Mucosa of stomach (tissue), 1 donor: ENCODE measurements around the gene KRT37.
"Not testable (repeated sequence)": the region's sequence is repeated elsewhere in the genome, so short reads cannot be mapped to it uniquely, and the experiment has no call there.

ENCODE experiments used
- H3K27me3 ChIP-seq: one replicate; pipeline ENCODE4 v1.7.0; 2013; ENCODE audit warnings: mild to moderate bottlenecking, low read length; ENCODE audit not compliant: control insufficient read depth, insufficient read depth
- H3K36me3 ChIP-seq: one replicate; pipeline ENCODE4 v1.7.0; 2013; ENCODE audit warnings: low read length; ENCODE audit not compliant: control insufficient read depth, insufficient read depth
- H3K4me1 ChIP-seq: one replicate; pipeline ENCODE4 v1.7.0; 2013; ENCODE audit warnings: mild to moderate bottlenecking, low read length; ENCODE audit not compliant: control insufficient read depth, insufficient read depth
- H3K4me3 ChIP-seq: one replicate; pipeline ENCODE4 v1.7.0; 2013; ENCODE audit warnings: low read length
- H3K9ac ChIP-seq: one replicate; pipeline ENCODE4 v1.7.0; 2013; ENCODE audit warnings: mild to moderate bottlenecking, low read length, moderate library complexity
- H3K9me3 ChIP-seq: one replicate; pipeline ENCODE4 v1.7.0; 2013; ENCODE audit warnings: mild to moderate bottlenecking, low read length, moderate library complexity; ENCODE audit not compliant: control insufficient read depth
- donor health status: Pancreatic carcinoma.

Gene KRT37

DNA sequence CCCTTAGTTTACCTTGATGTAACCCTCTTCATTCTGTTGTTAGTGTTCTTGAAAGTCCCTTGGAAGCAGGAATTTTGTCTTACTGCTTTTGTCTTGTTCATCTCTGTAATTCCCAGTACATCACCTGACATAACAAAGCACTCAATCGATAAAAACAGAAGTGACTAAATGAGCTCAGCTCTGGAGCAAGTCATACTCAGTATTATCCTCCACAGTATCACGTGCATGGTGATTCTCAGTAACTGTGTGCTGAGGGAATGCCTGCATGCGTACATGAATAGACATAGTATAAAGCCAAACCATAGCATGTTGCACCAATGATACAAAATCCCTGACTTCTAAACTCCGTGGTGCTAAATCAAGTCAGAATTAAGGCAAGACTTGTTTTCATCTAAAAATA is 9.2 kb upstream of the KRT37 start:
- no peaks in the 10 kb centered on the region for H3K4me1 ChIP-seq
- H3K9me3 ChIP-seq = no peaks in the 10 kb centered on the region
- no peaks in the 10 kb centered on the region for H3K27me3 ChIP-seq
- no peaks in the 10 kb centered on the region for H3K36me3 ChIP-seq
- no peak overlapping the region for H3K9ac ChIP-seq
- no peak overlapping the region for H3K4me3 ChIP-seq

DNA sequence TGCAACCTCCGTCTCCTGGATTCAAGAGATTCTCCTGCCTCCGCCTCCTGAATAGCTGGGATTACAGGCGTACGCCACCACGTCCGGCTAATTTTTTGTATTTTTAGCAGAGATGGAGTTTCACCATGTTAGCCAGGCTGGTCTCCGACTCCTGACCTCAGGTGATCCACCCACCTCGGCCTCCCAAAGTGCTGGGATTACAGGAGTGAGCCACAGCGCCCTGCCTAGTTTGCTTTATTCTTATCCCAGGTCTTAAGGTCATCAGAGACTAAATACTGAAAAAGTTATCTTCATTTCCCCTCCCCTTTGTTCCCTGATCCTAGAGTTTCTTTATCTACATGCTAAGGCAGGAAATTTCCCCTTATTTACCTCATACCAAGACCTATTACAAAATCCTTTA is 6.0 kb upstream of the KRT37 start:
- not testable (repeated sequence) for H3K27me3 ChIP-seq, H3K36me3 ChIP-seq, H3K9ac ChIP-seq, H3K4me1 ChIP-seq, H3K9me3 ChIP-seq, H3K4me3 ChIP-seq

DNA sequence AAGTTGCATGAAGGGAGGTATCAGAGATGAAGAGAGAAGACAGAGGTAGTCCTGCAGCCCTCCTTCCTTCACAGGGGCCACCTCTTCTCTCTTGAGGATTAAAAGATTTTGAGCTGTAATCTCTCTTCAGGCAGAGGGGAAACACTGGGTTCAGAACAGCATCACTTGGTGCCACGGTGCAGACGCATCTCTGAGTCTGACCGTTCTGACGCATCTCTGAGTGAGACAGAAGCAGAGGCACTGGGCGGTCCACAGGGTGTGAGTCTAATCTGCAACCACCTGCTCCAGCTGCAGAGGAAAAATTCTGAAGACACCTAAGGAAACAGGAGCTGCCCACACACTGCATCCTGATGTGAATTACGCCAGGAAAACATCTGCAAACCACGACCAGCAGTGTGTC is 5.3 kb upstream of the KRT37 start:
- no peaks in the 10 kb centered on the region for H3K36me3 ChIP-seq
- no peaks in the 10 kb centered on the region for H3K27me3 ChIP-seq
- no peak overlapping the region for H3K4me3 ChIP-seq

DNA sequence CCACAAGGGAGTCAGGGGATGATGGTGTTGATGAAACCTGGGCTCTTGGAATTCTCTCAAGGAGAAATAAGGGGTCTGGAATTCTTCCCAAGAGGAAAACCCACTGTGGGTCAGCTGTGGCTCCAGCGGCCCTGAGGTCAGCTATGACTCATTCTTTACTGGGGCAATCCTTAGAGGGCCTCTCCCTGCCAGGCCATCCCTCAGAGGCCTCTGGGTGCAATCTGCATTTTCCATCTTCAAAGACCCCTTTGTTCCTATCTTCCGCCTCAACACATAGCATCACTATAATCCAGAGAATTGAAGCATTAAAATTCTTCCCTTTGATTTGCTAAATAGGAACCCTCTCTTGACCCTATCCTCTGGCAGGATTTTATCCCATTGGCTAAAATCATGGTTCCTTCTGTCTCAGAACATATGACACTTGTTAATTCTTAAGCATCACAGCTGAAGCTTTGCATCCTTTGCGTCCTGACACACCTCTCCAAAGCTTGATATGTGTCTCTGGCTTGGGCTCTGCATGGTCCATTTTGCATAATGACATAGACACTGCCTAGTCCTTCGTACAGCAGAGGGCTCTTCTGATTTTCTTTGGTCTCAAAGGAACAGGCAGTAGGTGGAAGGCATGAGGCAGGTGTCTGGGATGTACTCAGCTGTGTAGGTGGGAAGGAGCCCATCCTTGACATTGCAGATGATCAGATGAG is 4.4 kb upstream of the KRT37 start:
- Histone ChIP-seq H3K4me3 (no peak overlapping the region), H3K4me1 (no peaks in the 10 kb centered on the region), H3K27me3 (no peaks in the 10 kb centered on the region), H3K36me3 (no peaks in the 10 kb centered on the region), H3K9me3 (no peaks in the 10 kb centered on the region), H3K9ac (no peak overlapping the region)

More for the DNA sequence above, 5.3 kb upstream of the KRT37 start:
- Histone ChIP-seq H3K4me1 (no peaks in the 10 kb centered on the region), H3K9me3 (no peaks in the 10 kb centered on the region), H3K9ac (no peak overlapping the region)

DNA sequence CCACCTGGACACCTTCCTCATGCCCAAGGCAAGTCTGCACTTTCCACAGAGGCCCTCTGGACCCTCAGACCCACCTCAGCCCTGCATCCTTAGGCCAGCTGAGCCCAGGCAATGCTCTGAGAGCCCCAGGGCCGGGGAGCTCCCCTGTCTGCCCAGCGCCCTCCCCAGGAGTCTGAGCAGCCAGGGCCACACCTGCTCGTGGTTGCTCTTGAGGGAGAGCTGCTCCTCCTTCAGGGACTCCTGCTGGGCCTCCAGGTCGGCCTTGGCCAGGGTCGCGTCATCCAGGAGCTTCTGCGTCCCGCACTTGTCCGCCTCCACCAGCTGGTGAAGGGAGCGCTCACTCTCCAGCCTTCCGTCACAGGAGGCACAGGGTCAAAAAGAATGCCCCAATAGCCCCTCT is 1.8 kb downstream of the KRT37 start:
- H3K9me3 ChIP-seq, H3K27me3 ChIP-seq, H3K36me3 ChIP-seq: not testable (repeated sequence)

DNA sequence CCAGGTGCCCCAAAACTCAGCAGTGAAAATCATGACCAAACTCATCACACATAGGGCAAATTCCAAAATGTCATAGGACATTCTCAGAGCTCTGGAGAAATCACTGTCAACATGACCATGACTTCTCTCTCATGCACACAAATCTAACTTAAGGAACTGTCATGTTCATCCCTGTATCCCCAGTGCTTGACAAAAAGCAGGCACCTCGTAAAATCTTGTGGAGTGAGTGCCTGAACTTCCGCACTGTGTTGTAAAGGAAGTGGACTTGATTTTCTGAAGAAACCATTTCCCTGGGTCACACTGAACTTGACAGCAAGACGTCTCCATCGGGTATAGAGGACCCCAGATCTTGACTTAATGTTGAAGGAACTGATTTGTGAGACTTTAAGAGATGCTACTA is 2.8 kb downstream of the KRT37 start:
- Histone ChIP-seq H3K9ac (no peak overlapping the region), H3K4me1 (peaks cover 8% of the 10 kb centered on the region), H3K27me3 (no peaks in the 10 kb centered on the region), H3K36me3 (no peaks in the 10 kb centered on the region), H3K9me3 (no peaks in the 10 kb centered on the region), H3K4me3 (no peak overlapping the region)

More for the DNA sequence above, 1.8 kb downstream of the KRT37 start:
- not testable (repeated sequence) for H3K9ac ChIP-seq, H3K4me3 ChIP-seq, H3K4me1 ChIP-seq

DNA sequence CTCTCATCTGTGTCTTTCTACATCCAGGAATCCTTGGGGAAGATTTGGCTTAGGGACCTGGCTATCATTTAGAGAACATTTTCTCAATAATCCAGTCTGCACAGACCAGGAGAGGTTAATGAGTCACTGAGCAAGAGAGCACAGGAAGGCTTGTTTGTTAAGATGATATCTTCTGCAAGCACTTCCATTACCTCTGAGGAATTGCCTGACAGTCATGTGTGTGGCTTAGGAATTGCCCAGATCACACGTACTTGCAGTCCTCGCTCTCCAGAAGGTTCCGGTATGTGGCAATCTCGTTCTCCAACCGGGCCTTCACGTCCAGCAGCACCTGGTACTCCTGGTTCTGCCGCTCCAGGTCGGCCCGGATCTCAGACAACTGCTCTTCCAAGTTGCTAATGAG is 3.3 kb downstream of the KRT37 start:
- Histone ChIP-seq H3K36me3 (no peaks in the 10 kb centered on the region), H3K4me1 (peaks cover 8% of the 10 kb centered on the region)

DNA sequence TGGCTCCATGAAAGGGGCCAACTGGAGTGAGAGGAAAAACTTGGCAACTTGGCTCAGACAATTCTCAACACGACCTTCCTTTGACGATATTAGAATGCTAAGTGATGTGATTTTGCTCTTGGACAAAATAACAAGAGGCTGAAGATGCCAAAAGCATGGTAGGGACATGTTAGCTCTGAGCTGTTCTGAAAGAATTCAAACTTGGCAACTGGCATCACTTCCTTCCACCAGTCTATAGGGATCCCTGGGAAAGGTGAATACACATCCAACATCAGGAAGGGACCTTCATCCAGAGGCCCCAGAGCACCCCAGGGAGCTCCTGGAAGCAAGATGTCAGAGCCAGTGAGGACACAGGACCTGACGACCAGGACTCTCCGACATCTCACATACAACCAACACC is 4.3 kb downstream of the KRT37 start:
- no peak overlapping the region for H3K9ac ChIP-seq
- H3K4me1 ChIP-seq = peaks cover 8% of the 10 kb centered on the region
- H3K27me3 ChIP-seq = no peaks in the 10 kb centered on the region
- H3K4me3 ChIP-seq = no peak overlapping the region
- no peaks in the 10 kb centered on the region for H3K36me3 ChIP-seq
- H3K9me3 ChIP-seq = no peaks in the 10 kb centered on the region

More for the DNA sequence above, 3.3 kb downstream of the KRT37 start:
- no peak overlapping the region for H3K4me3 ChIP-seq
- H3K27me3 ChIP-seq = no peaks in the 10 kb centered on the region
- H3K9ac ChIP-seq = no peak overlapping the region
- H3K9me3 ChIP-seq = no peaks in the 10 kb centered on the region

DNA sequence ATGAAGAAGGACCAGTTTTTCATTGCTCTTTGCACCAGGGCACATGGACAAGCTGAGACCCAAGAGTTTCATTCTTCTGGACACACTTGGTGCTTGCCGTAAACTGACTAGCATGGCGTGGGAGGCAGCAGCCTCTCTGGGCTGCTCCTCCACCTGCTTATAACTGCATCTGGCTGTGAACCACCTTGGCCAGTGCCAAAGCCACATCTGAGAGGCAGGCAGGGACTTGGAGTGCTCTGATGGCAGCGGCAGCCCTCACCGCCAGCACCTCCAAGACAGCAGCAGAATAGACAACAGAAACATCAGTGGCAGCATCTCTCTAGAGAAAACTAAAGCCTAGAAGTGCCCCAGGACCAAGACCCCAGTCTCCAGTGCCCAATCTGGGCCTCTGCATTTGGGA is 4.7 kb downstream of the KRT37 start:
- H3K9ac ChIP-seq = no peak overlapping the region
- peaks cover 8% of the 10 kb centered on the region for H3K4me1 ChIP-seq
- no peaks in the 10 kb centered on the region for H3K36me3 ChIP-seq
- no peaks in the 10 kb centered on the region for H3K9me3 ChIP-seq
- no peak overlapping the region for H3K4me3 ChIP-seq
- no peaks in the 10 kb centered on the region for H3K27me3 ChIP-seq

GRCh38 chr17:41418116-41418860 is 6.1 kb downstream of the KRT37 start:
- Histone ChIP-seq H3K4me1 (peaks cover 8% of the 10 kb centered on the region), H3K4me3 (no peak overlapping the region), H3K9me3 (no peaks in the 10 kb centered on the region), H3K36me3 (no peaks in the 10 kb centered on the region), H3K27me3 (no peaks in the 10 kb centered on the region), H3K9ac (no peak overlapping the region)

GRCh38 chr17:41417576-41418015 is 6.8 kb downstream of the KRT37 start:
- Histone ChIP-seq H3K36me3 (no peaks in the 10 kb centered on the region), H3K9ac (no peak overlapping the region), H3K9me3 (no peaks in the 10 kb centered on the region), H3K27me3 (no peaks in the 10 kb centered on the region), H3K4me1 (peaks cover 8% of the 10 kb centered on the region), H3K4me3 (no peak overlapping the region)

DNA sequence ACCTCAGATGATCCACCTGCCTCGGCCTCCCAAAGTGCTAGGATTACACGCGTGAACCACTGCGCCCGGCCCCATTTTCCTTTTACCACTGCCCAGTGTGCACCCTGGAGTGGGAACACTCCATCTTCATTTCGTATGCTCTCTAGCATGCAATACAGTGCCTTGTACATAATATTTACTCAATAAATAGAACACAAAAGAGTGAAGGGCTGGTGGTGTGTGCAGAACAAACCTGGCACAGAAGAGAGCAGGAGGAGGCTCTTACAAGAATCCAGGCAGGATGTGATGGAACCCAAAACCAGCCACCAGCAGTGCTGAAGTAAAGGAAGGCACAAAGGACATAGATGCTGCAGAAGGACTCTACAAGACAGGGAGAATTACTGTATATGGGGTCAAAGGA is 7.3 kb downstream of the KRT37 start:
- Histone ChIP-seq H3K9ac (no peak overlapping the region), H3K4me3 (no peak overlapping the region), H3K27me3 (no peaks in the 10 kb centered on the region), H3K9me3 (no peaks in the 10 kb centered on the region), H3K4me1 (peaks cover 8% of the 10 kb centered on the region), H3K36me3 (no peaks in the 10 kb centered on the region)
